ENCODE measurements around the gene TMEFF2.

- TF ChIP-seq POLR2A (IDR thresholded peaks at IDR 0.05): no peak
- TF ChIP-seq, protein P1, sequence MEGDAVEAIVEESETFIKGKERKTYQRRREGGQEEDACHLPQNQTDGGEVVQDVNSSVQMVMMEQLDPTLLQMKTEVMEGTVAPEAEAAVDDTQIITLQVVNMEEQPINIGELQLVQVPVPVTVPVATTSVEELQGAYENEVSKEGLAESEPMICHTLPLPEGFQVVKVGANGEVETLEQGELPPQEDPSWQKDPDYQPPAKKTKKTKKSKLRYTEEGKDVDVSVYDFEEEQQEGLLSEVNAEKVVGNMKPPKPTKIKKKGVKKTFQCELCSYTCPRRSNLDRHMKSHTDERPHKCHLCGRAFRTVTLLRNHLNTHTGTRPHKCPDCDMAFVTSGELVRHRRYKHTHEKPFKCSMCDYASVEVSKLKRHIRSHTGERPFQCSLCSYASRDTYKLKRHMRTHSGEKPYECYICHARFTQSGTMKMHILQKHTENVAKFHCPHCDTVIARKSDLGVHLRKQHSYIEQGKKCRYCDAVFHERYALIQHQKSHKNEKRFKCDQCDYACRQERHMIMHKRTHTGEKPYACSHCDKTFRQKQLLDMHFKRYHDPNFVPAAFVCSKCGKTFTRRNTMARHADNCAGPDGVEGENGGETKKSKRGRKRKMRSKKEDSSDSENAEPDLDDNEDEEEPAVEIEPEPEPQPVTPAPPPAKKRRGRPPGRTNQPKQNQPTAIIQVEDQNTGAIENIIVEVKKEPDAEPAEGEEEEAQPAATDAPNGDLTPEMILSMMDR (IDR thresholded peaks at IDR 0.05): no peak
Measured at GRCh38 chr2:192042126-192042525, 152.6 kb downstream of the TMEFF2 start.
